MG63 (cell line): ENCODE data around the gene PANX3. TPM values are rescaled to one million over a fixed set of nuclear protein-coding genes. Genes with fewer than 3 reads are reported as not detected.
A peak's percentile ranks its signal among the peaks of the same experiment; 100 is the strongest.
"Not testable (repeated sequence)": the region's sequence is repeated elsewhere in the genome, so short reads cannot be mapped to it uniquely, and the experiment has no call there.

Experiments
- DNase-seq: peaks from one replicate; pipeline ENCODE4 v3.0.0-alpha.2; 2020
- H3K27me3 ChIP-seq: fragments of 250-450 bp; sonication (Bioruptor Pico); 2 replicates; pipeline ENCODE4 v1.5.1; 2020; ENCODE audit warnings: mild to moderate bottlenecking, moderate library complexity
- H3K36me3 ChIP-seq: fragments of 250-450 bp; sonication (Bioruptor Pico); 2 replicates; pipeline ENCODE4 v1.5.1; 2020; ENCODE audit warnings: mild to moderate bottlenecking, moderate library complexity
- H3K4me3 ChIP-seq: fragments of 250-450 bp; sonication (Bioruptor Pico); 2 replicates; pipeline ENCODE4 v1.5.1; 2020; ENCODE audit warnings: mild to moderate bottlenecking, moderate library complexity
- H3K9me3 ChIP-seq: fragments of 250-450 bp; sonication (Bioruptor Pico); 2 replicates; pipeline ENCODE4 v1.5.1; 2020; ENCODE audit warnings: mild to moderate bottlenecking, moderate library complexity
- total RNA-seq: library from RNA; depleted of rRNA; stranded (reverse); fragments of >200 nt; shearing (Covaris generic); gene quantifications from 2 replicates; pipeline ENCODE4 v1.2.3, GENCODE V29; 2014; ENCODE audit warnings: low replicate concordance

PANX3 gene
- total RNA-seq, 1 experiment from 2014 or later: not detected

GRCh38 chr11:124602723-124603122 lies 8.5 kb upstream of the PANX3 start:
- not testable (repeated sequence) for DNase-seq, H3K9me3 ChIP-seq, H3K27me3 ChIP-seq

GRCh38 chr11:124605719-124606118 lies 5.5 kb upstream of the PANX3 start:
- H3K27me3 ChIP-seq: no peaks in the 10 kb centered on the region
- H3K9me3 ChIP-seq: no peaks in the 10 kb centered on the region

More at GRCh38 chr11:124602723-124603122, 8.5 kb upstream of the PANX3 start:
- H3K4me3 ChIP-seq, H3K36me3 ChIP-seq: not testable (repeated sequence)

GRCh38 chr11:124608147-124608546 lies 3.1 kb upstream of the PANX3 start:
- Histone ChIP-seq H3K9me3 (no peaks in the 10 kb centered on the region), H3K36me3 (no peaks in the 10 kb centered on the region), H3K27me3 (no peaks in the 10 kb centered on the region), H3K4me3 (no peak overlapping the region)
- DNase-seq: no peak

More at GRCh38 chr11:124605719-124606118, 5.5 kb upstream of the PANX3 start:
- DNase-seq: no peak
- Histone ChIP-seq H3K4me3 (no peak overlapping the region), H3K36me3 (no peaks in the 10 kb centered on the region)

GRCh38 chr11:124610295-124610694 lies 933 bp upstream of the PANX3 start:
- Histone ChIP-seq H3K4me3 (no peak overlapping the region), H3K27me3 (0 out of 2 replicates have a peak, but pooled peaks cover 2% of the 10 kb centered on the region), H3K36me3 (no peaks in the 10 kb centered on the region), H3K9me3 (no peaks in the 10 kb centered on the region)
- no peak for DNase-seq

- no peak for DNase-seq
- H3K36me3 ChIP-seq: no peaks in the 10 kb centered on the region
- no peak overlapping the region for H3K4me3 ChIP-seq
- 0 out of 2 replicates have a peak, but pooled peaks cover 2% of the 10 kb centered on the region for H3K27me3 ChIP-seq
- no peaks in the 10 kb centered on the region for H3K9me3 ChIP-seq
Observed at GRCh38 chr11:124612045-124612444, 817 bp downstream of the PANX3 start.

GRCh38 chr11:124612567-124613246 lies 1.5 kb downstream of the PANX3 start:
- H3K36me3 ChIP-seq: no peaks in the 10 kb centered on the region
- 0 out of 2 replicates have a peak, but pooled peaks cover 2% of the 10 kb centered on the region for H3K27me3 ChIP-seq
- DNase-seq: no peak
- H3K9me3 ChIP-seq: no peaks in the 10 kb centered on the region
- no peak overlapping the region for H3K4me3 ChIP-seq

GRCh38 chr11:124618863-124619262 lies 7.6 kb downstream of the PANX3 start:
- no peaks in the 10 kb centered on the region for H3K9me3 ChIP-seq
- H3K36me3 ChIP-seq: no peaks in the 10 kb centered on the region; the same call in 1 of the 2 replicates
- H3K27me3 ChIP-seq: 0 out of 2 replicates have a peak, but pooled peaks cover 5% of the 10 kb centered on the region
- no peak overlapping the region for H3K4me3 ChIP-seq
- DNase-seq: no peak

- Histone ChIP-seq H3K27me3 (0 out of 2 replicates have a peak, but pooled peaks cover 3% of the 10 kb centered on the region), H3K4me3 (peak within 1 kb of the TSS; percentile 86), H3K9me3 (no peaks in the 10 kb centered on the region), H3K36me3 (peaks cover 32% of the 10 kb centered on the region)
- peak; percentile 90 for DNase-seq
Observed at GRCh38 chr11:124622531-124623451, 11.6 kb downstream of the PANX3 start, which contains the start of gene TBRG1. Gene TBRG1 (plus strand): TSS chr11:124622864. CDS start chr11:124623084, 220 bp downstream.

GRCh38 chr11:124623861-124624525 lies 12.8 kb downstream of the PANX3 start:
- H3K36me3 ChIP-seq: peaks cover 36% of the 10 kb centered on the region
- 0 out of 2 replicates have a peak, but pooled peaks cover 3% of the 10 kb centered on the region for H3K27me3 ChIP-seq
- peak overlapping the region; percentile 86 for H3K4me3 ChIP-seq
- DNase-seq: no peak
- no peaks in the 10 kb centered on the region for H3K9me3 ChIP-seq

- H3K36me3 ChIP-seq: peaks cover 39% of the 10 kb centered on the region
- no peaks in the 10 kb centered on the region for H3K9me3 ChIP-seq
- 0 out of 2 replicates have a peak, but pooled peaks cover 1% of the 10 kb centered on the region for H3K27me3 ChIP-seq
- DNase-seq: no peak
- no peak overlapping the region for H3K4me3 ChIP-seq
Observed at GRCh38 chr11:124625504-124626168, 14.4 kb downstream of the PANX3 start.

- Histone ChIP-seq H3K4me3 (no peak overlapping the region), H3K36me3 (peaks cover 57% of the 10 kb centered on the region), H3K27me3 (no peaks in the 10 kb centered on the region), H3K9me3 (no peaks in the 10 kb centered on the region)
- no peak for DNase-seq
Observed at GRCh38 chr11:124627546-124627945, 16.3 kb downstream of the PANX3 start.

GRCh38 chr11:124629961-124630360 lies 18.7 kb downstream of the PANX3 start:
- no peak for DNase-seq
- Histone ChIP-seq H3K9me3 (no peaks in the 10 kb centered on the region), H3K4me3 (no peak overlapping the region), H3K27me3 (no peaks in the 10 kb centered on the region), H3K36me3 (peaks cover 71% of the 10 kb centered on the region)

- H3K27me3 ChIP-seq: no peaks in the 10 kb centered on the region
- H3K9me3 ChIP-seq: no peaks in the 10 kb centered on the region
- H3K36me3 ChIP-seq: peaks cover 57% of the 10 kb centered on the region
- no peak overlapping the region for H3K4me3 ChIP-seq
- DNase-seq: no peak
Observed at GRCh38 chr11:124633355-124633754, 22.1 kb downstream of the PANX3 start.

- Histone ChIP-seq H3K9me3 (no peaks in the 10 kb centered on the region), H3K36me3 (peaks cover 51% of the 10 kb centered on the region), H3K27me3 (no peaks in the 10 kb centered on the region), H3K4me3 (no peak overlapping the region)
- DNase-seq: no peak
Observed at GRCh38 chr11:124635932-124636331, 24.7 kb downstream of the PANX3 start.

- no peaks in the 10 kb centered on the region for H3K27me3 ChIP-seq
- peaks cover 27% of the 10 kb centered on the region for H3K36me3 ChIP-seq
- no peaks in the 10 kb centered on the region for H3K9me3 ChIP-seq
- DNase-seq: no peak
- H3K4me3 ChIP-seq: no peak overlapping the region
Observed at GRCh38 chr11:124638500-124638899, 27.3 kb downstream of the PANX3 start.

- H3K9me3 ChIP-seq: no peaks in the 10 kb centered on the region
- no peak for DNase-seq
- H3K4me3 ChIP-seq: no peak overlapping the region
- H3K27me3 ChIP-seq: no peaks in the 10 kb centered on the region
- H3K36me3 ChIP-seq: peaks cover 21% of the 10 kb centered on the region
Observed at GRCh38 chr11:124639186-124639585, 28.0 kb downstream of the PANX3 start.
